Gastroesophageal sphincter (tissue), 4 donors: ENCODE data around the gene MAGEB1. TPM values are rescaled to one million over a fixed set of nuclear protein-coding genes. Genes with fewer than 3 reads are reported as not detected.

Source experiments
- ATAC-seq: fragments of 150-250 bp; one replicate; pipeline ENCODE4 v1.9.1; 2016; ENCODE audit warnings: mild to moderate bottlenecking, moderate library complexity
- H3K27ac ChIP-seq, 4 donors: fragments of 200-600 bp; sonication (generic) in 3 of 4; 1 replicate in 3 of 4; 2 replicates in 1 of 4; pipeline ENCODE4 v1.5.1; 2016 to 2019
- H3K27me3 ChIP-seq: fragments of 200-600 bp; sonication (generic); one replicate; pipeline ENCODE4 v1.5.1; 2019
- H3K36me3 ChIP-seq, 2 donors: fragments of 200-600 bp; sonication (generic); one replicate each; pipeline ENCODE4 v1.5.1; 2019; ENCODE audit warnings: control low read depth in 1 of 2
- H3K4me1 ChIP-seq, 3 donors: fragments of 200-600 bp; sonication (generic); 1 replicate in 2 of 3; 2 replicates in 1 of 3; pipeline ENCODE4 v1.5.1; 2016 to 2019; ENCODE audit warnings: control low read depth in 2 of 3
- H3K4me3 ChIP-seq, 2 donors: fragments of 200-600 bp; sonication (generic); one replicate each; pipeline ENCODE4 v1.5.1; 2019; ENCODE audit warnings: mild to moderate bottlenecking in 1 of 2, moderate library complexity in 1 of 2
- H3K9me3 ChIP-seq, 3 donors: fragments of 200-600 bp; sonication (generic); one replicate each; pipeline ENCODE4 v1.5.1; 2017 to 2019; ENCODE audit warnings: control low read depth in 2 of 3
- EP300 ChIP-seq: sonication (generic); formaldehyde crosslinking; IDR thresholded peaks from one replicate; pipeline ENCODE4 v1.6.1; 2017; ENCODE audit warnings: antibody characterized with exemption, mild to moderate bottlenecking
- POLR2A ChIP-seq, 2 donors: fragments of 450-650 bp; IDR thresholded peaks; one replicate each; pipeline ENCODE4 v1.6.1; 2017; ENCODE audit warnings: antibody characterized with exemption in 2 of 2, mild to moderate bottlenecking in 2 of 2, moderate library complexity in 1 of 2
- POLR2AphosphoS5 ChIP-seq: sonication (generic); formaldehyde crosslinking; IDR thresholded peaks from one replicate; pipeline ENCODE4 v1.6.1; 2017; ENCODE audit warnings: antibody characterized with exemption
- WGBS, 2 donors: methylation state at CpG; one replicate each; pipeline ENCODE4 v1.1.5; 2018; ENCODE audit warnings: low coverage in 1 of 2; 5-methylcytosine and 5-hydroxymethylcytosine counted together
- total RNA-seq, 4 donors: library from RNA; depleted of rRNA; stranded (reverse); fragments of >200 nt; gene quantifications; one replicate each; pipeline ENCODE4 v1.1.0, GENCODE V29; 2016
- TF ChIP-seq, protein P1 (sequence below), 4 experiments: fragments of 200-600 bp in 2 of 4; fragments of 450-650 bp in 2 of 4; sonication (generic) in 1 of 4; IDR thresholded peaks; one replicate each; pipeline ENCODE4 v1.5.1; 2017 to 2019; ENCODE audit warnings: antibody characterized with exemption in 4 of 4, mild to moderate bottlenecking in 2 of 4, moderate library complexity in 2 of 4

Gene MAGEB1
- total RNA-seq, 4 donors from 2014 or later, result not detected

- 70 to 83% methylated on average over 2 to 3 of the region's 3 CpGs for WGBS, 2 donors
- H3K36me3 ChIP-seq, result no peaks in the 10 kb centered on the region
- ATAC-seq, result no peak
- H3K4me3 ChIP-seq, result no peak overlapping the region
- no peaks in the 10 kb centered on the region for H3K4me1 ChIP-seq
- H3K27me3 ChIP-seq, result no peaks in the 10 kb centered on the region
- TF ChIP-seq POLR2A (IDR thresholded peaks at IDR 0.05) (no peak), EP300 (no peak), POLR2AphosphoS5 (no peak)
- TF ChIP-seq, protein P1, sequence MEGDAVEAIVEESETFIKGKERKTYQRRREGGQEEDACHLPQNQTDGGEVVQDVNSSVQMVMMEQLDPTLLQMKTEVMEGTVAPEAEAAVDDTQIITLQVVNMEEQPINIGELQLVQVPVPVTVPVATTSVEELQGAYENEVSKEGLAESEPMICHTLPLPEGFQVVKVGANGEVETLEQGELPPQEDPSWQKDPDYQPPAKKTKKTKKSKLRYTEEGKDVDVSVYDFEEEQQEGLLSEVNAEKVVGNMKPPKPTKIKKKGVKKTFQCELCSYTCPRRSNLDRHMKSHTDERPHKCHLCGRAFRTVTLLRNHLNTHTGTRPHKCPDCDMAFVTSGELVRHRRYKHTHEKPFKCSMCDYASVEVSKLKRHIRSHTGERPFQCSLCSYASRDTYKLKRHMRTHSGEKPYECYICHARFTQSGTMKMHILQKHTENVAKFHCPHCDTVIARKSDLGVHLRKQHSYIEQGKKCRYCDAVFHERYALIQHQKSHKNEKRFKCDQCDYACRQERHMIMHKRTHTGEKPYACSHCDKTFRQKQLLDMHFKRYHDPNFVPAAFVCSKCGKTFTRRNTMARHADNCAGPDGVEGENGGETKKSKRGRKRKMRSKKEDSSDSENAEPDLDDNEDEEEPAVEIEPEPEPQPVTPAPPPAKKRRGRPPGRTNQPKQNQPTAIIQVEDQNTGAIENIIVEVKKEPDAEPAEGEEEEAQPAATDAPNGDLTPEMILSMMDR (IDR thresholded peaks at IDR 0.05), result no peak
- no peak overlapping the region for H3K27ac ChIP-seq
- H3K9me3 ChIP-seq, result no peaks in the 10 kb centered on the region
Observed at GRCh38 chrX:30270639-30271038, 23.7 kb downstream of the MAGEB1 start.

GRCh38 chrX:30275498-30275897, 28.6 kb downstream of the MAGEB1 start:
- Histone ChIP-seq H3K27ac (no peak overlapping the region), H3K27me3 (no peaks in the 10 kb centered on the region), H3K4me1 (no peaks in the 10 kb centered on the region), H3K36me3 (no peaks in the 10 kb centered on the region), H3K9me3 (no peaks in the 10 kb centered on the region), H3K4me3 (no peak overlapping the region)
- WGBS, 2 donors, result 11 to 22% methylated on average over 1 of the region's 1 CpG
- TF ChIP-seq, protein P1 (IDR thresholded peaks at IDR 0.05), result peak in 1 of 4 experiments; percentile 17
- no peak for TF ChIP-seq POLR2AphosphoS5
- no peak for TF ChIP-seq POLR2A (IDR thresholded peaks at IDR 0.05)
- TF ChIP-seq EP300, result no peak
- ATAC-seq, result no peak

DNA sequence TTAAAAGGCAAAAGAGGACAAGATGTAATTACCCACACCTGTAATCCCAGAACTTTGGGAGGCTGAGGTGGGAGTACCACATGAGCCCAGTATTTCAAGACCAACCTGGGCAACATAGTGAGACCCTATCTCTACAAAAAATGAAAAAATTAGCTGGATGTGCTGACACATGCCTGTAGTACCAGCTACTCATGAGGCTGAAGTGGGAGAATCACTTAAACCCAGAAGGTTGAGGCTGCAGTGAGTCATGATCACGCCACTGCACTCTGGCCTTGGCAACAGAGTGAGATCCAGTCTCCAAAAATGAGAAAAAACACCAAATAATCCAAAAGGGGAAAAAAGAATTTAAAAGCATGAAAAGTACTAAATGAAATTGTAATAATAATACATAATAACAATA, 31.4 kb downstream of the MAGEB1 start:
- Histone ChIP-seq H3K27ac (no peak overlapping the region), H3K27me3 (no peaks in the 10 kb centered on the region), H3K36me3 (no peaks in the 10 kb centered on the region), H3K4me1 (no peaks in the 10 kb centered on the region), H3K4me3 (no peak overlapping the region), H3K9me3 (no peaks in the 10 kb centered on the region)
- TF ChIP-seq EP300, result no peak
- TF ChIP-seq, protein P1 (IDR thresholded peaks at IDR 0.05), result no peak
- WGBS, 2 donors, result 88% methylated on average over 1 of the region's 1 CpG; no CpG with 5 or more reads in 1 of the 2 donors
- no peak for ATAC-seq

DNA sequence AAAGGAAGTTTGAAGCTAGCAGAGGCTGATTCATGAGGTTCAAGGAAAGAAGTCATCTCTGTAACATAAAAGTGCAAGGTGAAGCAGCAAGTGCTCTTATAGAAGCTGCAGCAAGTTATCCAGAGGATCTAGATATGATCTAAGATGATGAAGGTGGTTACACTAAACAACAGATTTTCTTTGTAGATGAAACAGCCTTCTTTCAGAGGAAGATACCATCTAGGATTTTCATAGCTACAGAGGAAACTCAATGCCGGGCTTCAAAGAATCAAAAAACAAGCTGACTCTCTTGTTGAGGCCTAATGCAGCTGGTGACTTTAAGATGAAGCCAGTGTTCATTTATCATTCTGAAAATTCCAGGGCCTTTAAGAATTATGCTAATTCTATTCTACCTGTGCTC, 33.5 kb downstream of the MAGEB1 start:
- Histone ChIP-seq H3K4me1 (no peaks in the 10 kb centered on the region), H3K27ac (no peak overlapping the region), H3K4me3 (no peak overlapping the region), H3K36me3 (no peaks in the 10 kb centered on the region), H3K27me3 (no peaks in the 10 kb centered on the region), H3K9me3 (no peaks in the 10 kb centered on the region)
- no peak for ATAC-seq
- TF ChIP-seq EP300 (no peak), POLR2A (IDR thresholded peaks at IDR 0.05) (no peak), POLR2AphosphoS5 (no peak)
- TF ChIP-seq, protein P1 (IDR thresholded peaks at IDR 0.05), result no peak
- 92% methylated on average over 1 of the region's 1 CpG; no CpG with 5 or more reads in 1 of the 2 donors for WGBS, 2 donors

DNA sequence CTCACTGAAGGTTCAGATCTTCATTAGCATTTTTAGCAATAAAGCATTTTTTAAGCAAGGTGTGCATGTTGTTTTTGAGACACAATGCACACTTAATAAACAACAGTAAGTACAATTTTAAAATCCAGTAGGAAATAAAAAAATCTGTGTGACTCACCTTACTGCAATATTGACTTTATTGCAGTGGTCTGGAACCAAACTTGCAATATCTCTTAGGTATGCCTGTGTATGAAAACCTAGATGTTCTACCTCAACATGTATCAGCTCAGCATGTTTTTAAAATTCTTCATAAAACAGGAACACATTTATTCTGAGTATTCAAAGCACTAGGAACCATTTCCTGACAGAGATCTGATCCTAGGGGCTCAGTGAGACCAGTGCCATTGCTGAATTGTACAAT, 35.6 kb downstream of the MAGEB1 start:
- Histone ChIP-seq H3K4me1 (no peaks in the 10 kb centered on the region), H3K9me3 (no peaks in the 10 kb centered on the region), H3K36me3 (no peaks in the 10 kb centered on the region), H3K27ac (no peak overlapping the region), H3K27me3 (no peaks in the 10 kb centered on the region), H3K4me3 (no peak overlapping the region)
- no peak for TF ChIP-seq POLR2A (IDR thresholded peaks at IDR 0.05)
- no peak for TF ChIP-seq POLR2AphosphoS5
- no peak for TF ChIP-seq EP300
- TF ChIP-seq, protein P1 (IDR thresholded peaks at IDR 0.05), result no peak
- no peak for ATAC-seq
